Rectal smooth muscle tissue (tissue), 1 donor: ENCODE measurements around the gene LRRN4.
"Not testable (repeated sequence)": the region's sequence is repeated elsewhere in the genome, so short reads cannot be mapped to it uniquely, and the experiment has no call there.

Experiments used
- H3K27ac ChIP-seq: one replicate; pipeline ENCODE4 v1.7.0; 2013; ENCODE audit warnings: low read depth, low read length, inconsistent platforms
- H3K27me3 ChIP-seq: one replicate; pipeline ENCODE4 v1.7.0; 2013; ENCODE audit warnings: low read length; ENCODE audit not compliant: control insufficient read depth, insufficient read depth
- H3K36me3 ChIP-seq: one replicate; pipeline ENCODE4 v1.7.0; 2013; ENCODE audit warnings: low read length; ENCODE audit not compliant: control insufficient read depth, insufficient read depth
- H3K4me1 ChIP-seq: one replicate; pipeline ENCODE4 v1.7.0; 2013; ENCODE audit warnings: low read length; ENCODE audit not compliant: control insufficient read depth, insufficient read depth
- H3K4me3 ChIP-seq: one replicate; pipeline ENCODE4 v1.7.0; 2013; ENCODE audit warnings: low read length
- H3K9ac ChIP-seq: one replicate; pipeline ENCODE4 v1.7.0; 2013; ENCODE audit warnings: low read length

LRRN4 gene

DNA sequence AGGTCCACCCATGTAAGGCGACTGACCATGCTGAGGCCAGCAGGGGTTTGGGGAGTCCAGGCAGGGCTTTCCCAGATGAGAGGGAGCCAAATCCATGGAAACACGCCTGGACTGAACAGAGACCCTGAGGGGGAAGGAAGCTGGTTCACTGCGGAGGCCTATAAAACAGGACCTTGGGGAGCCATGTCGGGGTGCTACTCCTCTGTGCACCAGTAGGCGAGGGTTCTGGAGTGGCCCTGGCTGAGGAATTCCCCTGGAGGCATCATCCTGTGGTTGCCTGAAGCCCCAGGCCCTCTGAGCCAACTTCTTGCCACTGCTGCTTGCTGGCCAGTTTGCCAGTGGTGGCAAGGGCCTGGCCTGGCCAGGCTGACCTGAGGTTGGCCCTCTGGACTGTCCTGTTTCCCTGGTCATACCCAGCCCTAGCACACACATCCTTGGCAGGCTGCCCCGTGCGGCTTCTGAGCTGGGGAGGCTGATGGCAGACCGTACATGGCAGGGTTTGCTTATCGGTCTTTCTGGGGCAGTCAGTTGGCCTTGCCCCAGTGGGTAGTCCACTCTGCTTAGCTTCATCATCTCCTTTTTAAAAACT lies 2.2 kb upstream of the LRRN4 start:
- H3K4me1 ChIP-seq, result no peaks in the 10 kb centered on the region
- no peak overlapping the region for H3K4me3 ChIP-seq
- no peak overlapping the region for H3K9ac ChIP-seq
- H3K27me3 ChIP-seq, result peaks cover 9% of the 10 kb centered on the region
- H3K27ac ChIP-seq, result no peak overlapping the region
- no peaks in the 10 kb centered on the region for H3K36me3 ChIP-seq

DNA sequence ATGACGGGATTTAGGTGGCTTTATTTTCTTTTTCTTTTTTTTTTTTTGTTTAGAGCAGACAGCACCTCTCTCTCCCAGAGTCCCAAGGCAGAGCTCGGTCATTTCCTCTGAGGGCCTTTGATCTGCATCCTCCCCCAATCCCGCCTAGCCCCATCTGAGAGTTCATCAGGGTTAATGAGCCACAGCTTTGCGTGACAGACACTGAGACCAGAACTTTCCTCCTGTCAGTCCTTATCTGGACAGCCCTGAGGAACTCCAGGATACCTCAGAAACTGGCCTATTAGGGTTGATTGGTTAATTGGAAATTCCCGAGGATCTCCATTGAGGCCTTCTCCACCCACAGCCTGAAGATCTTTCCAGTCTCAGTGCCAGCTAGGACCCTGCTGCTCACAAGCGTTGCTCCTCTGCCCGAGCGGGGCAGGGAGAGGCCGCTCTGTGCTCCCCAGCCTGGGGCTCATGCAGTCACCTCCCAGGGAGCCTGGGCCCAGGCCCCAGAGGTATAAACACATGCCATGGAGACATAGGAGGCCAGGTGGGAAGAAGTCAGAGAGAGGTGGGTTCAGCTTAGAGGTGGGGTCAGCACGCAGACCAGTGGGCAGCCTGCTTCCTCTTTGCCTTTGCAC lies 1.4 kb upstream of the LRRN4 start:
- H3K4me3 ChIP-seq, result no peak overlapping the region
- H3K9ac ChIP-seq, result no peak overlapping the region
- no peaks in the 10 kb centered on the region for H3K36me3 ChIP-seq
- no peak overlapping the region for H3K27ac ChIP-seq
- no peaks in the 10 kb centered on the region for H3K4me1 ChIP-seq
- H3K27me3 ChIP-seq, result peaks cover 9% of the 10 kb centered on the region

- H3K4me1 ChIP-seq, H3K36me3 ChIP-seq, H3K9ac ChIP-seq, H3K27ac ChIP-seq, H3K4me3 ChIP-seq, H3K27me3 ChIP-seq: not testable (repeated sequence)
Observed at GRCh38 chr20:6054689-6055051, 810 bp upstream of the LRRN4 start.

- H3K4me3 ChIP-seq, result no peak overlapping the region
- no peaks in the 10 kb centered on the region for H3K36me3 ChIP-seq
- no peak overlapping the region for H3K9ac ChIP-seq
- H3K4me1 ChIP-seq, result no peaks in the 10 kb centered on the region
- H3K27me3 ChIP-seq, result peaks cover 9% of the 10 kb centered on the region
- no peak overlapping the region for H3K27ac ChIP-seq
Observed at GRCh38 chr20:6053064-6053775, 640 bp downstream of the LRRN4 start.

GRCh38 chr20:6051505-6051904 lies 2.4 kb downstream of the LRRN4 start:
- H3K27ac ChIP-seq, result no peak overlapping the region
- no peaks in the 10 kb centered on the region for H3K36me3 ChIP-seq
- H3K9ac ChIP-seq, result no peak overlapping the region
- peaks cover 9% of the 10 kb centered on the region for H3K27me3 ChIP-seq
- H3K4me1 ChIP-seq, result no peaks in the 10 kb centered on the region
- H3K4me3 ChIP-seq, result no peak overlapping the region

DNA sequence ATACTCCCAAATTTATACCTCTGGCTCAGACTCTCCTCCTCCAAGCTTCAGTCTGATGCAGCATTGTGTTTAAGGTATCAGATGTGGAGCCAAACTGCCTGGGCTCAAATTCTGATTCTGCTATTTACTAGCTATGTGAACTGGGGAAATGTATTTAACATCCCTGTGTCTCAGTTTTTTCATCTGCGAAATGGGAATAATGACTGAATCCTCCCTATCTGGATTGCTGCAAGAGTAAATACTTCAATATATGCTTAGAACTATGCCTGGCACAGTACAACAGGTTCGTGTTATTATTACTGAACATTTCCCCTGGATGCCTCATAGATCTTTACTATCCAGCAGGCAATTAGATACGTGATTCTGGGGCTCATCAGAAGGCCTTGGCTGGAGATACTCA lies 5.5 kb downstream of the LRRN4 start:
- Histone ChIP-seq H3K9ac (no peak overlapping the region), H3K36me3 (no peaks in the 10 kb centered on the region), H3K4me1 (no peaks in the 10 kb centered on the region), H3K27me3 (peaks cover 4% of the 10 kb centered on the region), H3K27ac (no peak overlapping the region), H3K4me3 (no peak overlapping the region)

DNA sequence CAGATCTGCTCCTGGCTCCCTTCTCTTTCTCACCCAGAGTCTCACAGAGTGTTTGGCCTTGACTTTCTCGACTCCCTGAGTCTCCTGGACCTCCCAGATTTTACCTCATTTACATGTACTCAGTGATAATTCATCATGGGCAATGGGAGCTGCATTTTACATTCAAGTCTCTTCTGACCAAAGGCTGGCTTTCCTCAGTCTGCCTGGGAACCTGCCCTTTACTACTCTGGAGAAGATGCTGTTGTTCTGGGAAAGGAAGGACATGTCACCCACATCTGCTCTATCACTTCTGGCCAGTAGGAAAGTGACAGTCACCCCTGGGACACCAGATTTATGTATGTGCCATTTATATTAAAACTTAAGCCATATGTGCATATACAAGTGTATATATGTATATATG lies 7.4 kb downstream of the LRRN4 start:
- Histone ChIP-seq H3K4me3 (no peak overlapping the region), H3K4me1 (no peaks in the 10 kb centered on the region), H3K9ac (no peak overlapping the region), H3K36me3 (no peaks in the 10 kb centered on the region), H3K27ac (no peak overlapping the region), H3K27me3 (no peaks in the 10 kb centered on the region)

DNA sequence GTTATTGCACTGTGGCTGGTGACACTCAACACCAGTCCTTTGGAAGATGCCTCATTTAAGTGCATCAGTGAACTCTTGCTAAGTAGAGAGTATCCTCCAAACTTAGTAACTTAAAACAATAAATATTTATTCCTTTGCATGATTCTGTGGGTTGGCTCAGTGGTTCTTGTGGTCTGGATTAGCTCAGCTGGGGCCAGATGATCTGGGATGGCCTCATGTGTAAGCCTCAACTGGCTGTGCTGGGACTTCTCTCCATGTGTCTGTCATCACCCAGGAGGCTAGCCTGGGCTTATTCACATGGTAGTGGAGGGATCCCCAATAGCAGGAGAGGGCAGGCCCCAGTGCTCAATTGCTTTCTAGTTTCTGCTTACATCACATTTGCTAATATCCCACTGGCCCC lies 8.3 kb downstream of the LRRN4 start:
- H3K9ac ChIP-seq, result no peak overlapping the region
- no peaks in the 10 kb centered on the region for H3K4me1 ChIP-seq
- no peak overlapping the region for H3K27ac ChIP-seq
- H3K4me3 ChIP-seq, result no peak overlapping the region
- H3K36me3 ChIP-seq, result peaks cover 6% of the 10 kb centered on the region
- no peaks in the 10 kb centered on the region for H3K27me3 ChIP-seq

GRCh38 chr20:6044115-6044514 lies 9.7 kb downstream of the LRRN4 start:
- Histone ChIP-seq H3K4me3 (no peak overlapping the region), H3K4me1 (no peaks in the 10 kb centered on the region), H3K27me3 (no peaks in the 10 kb centered on the region), H3K27ac (no peak overlapping the region), H3K36me3 (peaks cover 12% of the 10 kb centered on the region), H3K9ac (no peak overlapping the region)

DNA sequence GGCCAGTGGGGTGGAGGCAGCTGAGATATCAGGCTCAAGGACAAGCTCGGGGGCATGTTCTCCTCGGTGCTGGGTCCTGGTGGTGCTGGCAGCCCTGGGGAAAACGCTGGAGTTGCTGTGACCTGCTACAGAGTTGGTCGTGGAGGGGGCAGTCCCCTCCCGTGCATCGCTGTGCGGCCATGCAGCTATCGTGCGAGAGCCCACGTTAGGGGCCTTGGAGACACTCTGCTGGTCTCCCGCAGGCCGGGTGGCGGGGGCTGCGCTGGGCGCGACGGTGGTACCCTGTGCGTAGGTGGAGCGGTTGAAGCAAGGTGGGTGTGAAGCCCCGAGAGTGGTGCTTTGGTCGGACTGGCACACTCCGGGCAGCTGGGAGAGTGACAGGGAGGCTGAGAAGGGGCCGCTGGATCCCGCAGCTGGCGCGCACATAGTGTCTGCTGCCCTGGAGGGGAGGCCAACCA lies 12.0 kb downstream of the LRRN4 start:
- H3K27me3 ChIP-seq, result no peaks in the 10 kb centered on the region
- H3K27ac ChIP-seq, result no peak overlapping the region
- H3K4me3 ChIP-seq, result no peak overlapping the region
- peaks cover 17% of the 10 kb centered on the region for H3K36me3 ChIP-seq
- H3K4me1 ChIP-seq, result no peaks in the 10 kb centered on the region
- no peak overlapping the region for H3K9ac ChIP-seq

- H3K9ac ChIP-seq, result no peak overlapping the region
Observed at GRCh38 chr20:6040958-6041807, 12.7 kb downstream of the LRRN4 start.

DNA sequence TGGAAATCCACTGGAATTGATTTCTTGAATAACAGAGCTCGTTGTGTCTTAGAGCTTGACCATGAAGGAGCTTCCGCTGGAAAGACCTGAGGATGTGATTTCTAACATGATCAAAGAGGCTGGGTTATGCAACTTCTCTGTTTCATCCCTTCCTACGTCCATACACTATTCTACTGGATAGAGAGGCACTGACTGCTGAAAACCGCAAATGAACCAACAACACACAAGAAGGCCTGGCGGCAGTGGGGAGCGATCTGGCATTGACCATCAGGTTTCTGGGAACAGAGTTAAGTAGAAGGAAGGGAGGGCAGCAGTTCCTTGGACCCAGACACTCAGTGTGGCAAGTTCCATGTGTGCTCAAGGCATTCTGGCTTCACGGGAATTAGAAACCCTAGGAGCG lies 13.3 kb downstream of the LRRN4 start:
- no peaks in the 10 kb centered on the region for H3K4me1 ChIP-seq
- H3K27me3 ChIP-seq, result no peaks in the 10 kb centered on the region
- H3K4me3 ChIP-seq, result no peak overlapping the region
- H3K36me3 ChIP-seq, result peaks cover 17% of the 10 kb centered on the region
- H3K9ac ChIP-seq, result no peak overlapping the region
- H3K27ac ChIP-seq, result no peak overlapping the region

More at GRCh38 chr20:6040958-6041807, 12.7 kb downstream of the LRRN4 start:
- Histone ChIP-seq H3K27ac (no peak overlapping the region), H3K27me3 (no peaks in the 10 kb centered on the region), H3K36me3 (peaks cover 17% of the 10 kb centered on the region), H3K4me3 (no peak overlapping the region), H3K4me1 (no peaks in the 10 kb centered on the region)
